ENCODE data around the gene COL23A1. TPM values are rescaled to one million over a fixed set of nuclear protein-coding genes. Genes with fewer than 3 reads are reported as not detected.

The COL23A1 gene
- total RNA-seq, 4 donors from 2014 or later, result 0.93 to 4.6 (median 2.4) TPM

GRCh38 chr5:178222292-178222691, 367.9 kb downstream of the COL23A1 start:
- Histone ChIP-seq H3K27me3 (no peaks in the 10 kb centered on the region), H3K4me3 (no peak overlapping the region), H3K4me1 (peaks cover 0 to 10% (median 0%) of the 10 kb centered on the region in 3 donors), H3K27ac (no peak overlapping the region), H3K9me3 (no peaks in the 10 kb centered on the region), H3K36me3 (peaks cover 0 to 86% of the 10 kb centered on the region in 2 donors)
- ATAC-seq, result no peak
- 100% methylated on average over 1 of the region's 15 CpGs; no CpG with 5 or more reads in 1 of the 2 donors for WGBS, 2 donors (ENCODE audit: low coverage in 1 of 2)
- no peak for TF ChIP-seq CTCF (IDR thresholded peaks at IDR 0.05)
- TF ChIP-seq POLR2AphosphoS5 (IDR thresholded peaks at IDR 0.05), result no peak
- no peak for TF ChIP-seq POLR2A (IDR thresholded peaks at IDR 0.05)
- TF ChIP-seq EP300 (IDR thresholded peaks at IDR 0.05), result no peak

DNA sequence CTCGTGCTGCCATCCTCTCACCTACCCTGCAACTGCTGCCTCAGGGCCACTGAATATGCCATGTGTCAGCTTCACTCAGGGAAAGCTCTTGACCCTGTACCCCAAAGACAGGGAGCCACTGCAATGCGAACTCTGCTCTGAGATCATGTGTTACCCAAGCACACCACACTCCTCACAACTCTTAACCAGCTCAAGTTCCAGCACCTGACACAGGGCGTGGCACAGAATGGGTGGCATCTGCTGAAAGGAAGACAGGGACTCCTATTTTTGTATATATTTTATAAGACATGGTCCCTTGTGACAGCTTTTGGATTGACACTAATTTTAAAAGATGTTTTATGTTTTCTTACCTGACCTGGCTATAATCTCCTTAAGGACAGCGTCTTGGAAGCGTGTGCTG, 368.3 kb downstream of the COL23A1 start:
- Histone ChIP-seq H3K4me1 (peaks cover 0 to 10% (median 0%) of the 10 kb centered on the region in 3 donors), H3K4me3 (no peak overlapping the region), H3K27ac (no peak overlapping the region), H3K9me3 (no peaks in the 10 kb centered on the region), H3K27me3 (no peaks in the 10 kb centered on the region), H3K36me3 (peaks cover 0 to 86% of the 10 kb centered on the region in 2 donors)
- TF ChIP-seq POLR2AphosphoS5 (IDR thresholded peaks at IDR 0.05), result no peak
- TF ChIP-seq EP300 (IDR thresholded peaks at IDR 0.05), result no peak
- TF ChIP-seq CTCF (IDR thresholded peaks at IDR 0.05), result no peak
- TF ChIP-seq POLR2A (IDR thresholded peaks at IDR 0.05), result no peak
- WGBS, 2 donors (ENCODE audit: low coverage in 1 of 2), result 100% methylated on average over 2 of the region's 5 CpGs
- ATAC-seq, result no peak

- no peak for ATAC-seq
- H3K9me3 ChIP-seq, result no peaks in the 10 kb centered on the region
- H3K4me1 ChIP-seq, result peaks cover 0 to 10% (median 0%) of the 10 kb centered on the region in 3 donors
- WGBS, 2 donors (ENCODE audit: low coverage in 1 of 2), result 33 to 51% methylated on average over 1 to 2 of the region's 3 CpGs
- H3K27me3 ChIP-seq, result no peaks in the 10 kb centered on the region
- H3K27ac ChIP-seq, result no peak overlapping the region
- no peak for TF ChIP-seq POLR2A (IDR thresholded peaks at IDR 0.05)
- no peak for TF ChIP-seq POLR2AphosphoS5 (IDR thresholded peaks at IDR 0.05)
- TF ChIP-seq CTCF (IDR thresholded peaks at IDR 0.05), result no peak
- TF ChIP-seq EP300 (IDR thresholded peaks at IDR 0.05), result no peak
- H3K36me3 ChIP-seq, result peaks cover 0 to 86% of the 10 kb centered on the region in 2 donors
- no peak overlapping the region for H3K4me3 ChIP-seq
Observed at GRCh38 chr5:178221282-178221681, 368.9 kb downstream of the COL23A1 start.

DNA sequence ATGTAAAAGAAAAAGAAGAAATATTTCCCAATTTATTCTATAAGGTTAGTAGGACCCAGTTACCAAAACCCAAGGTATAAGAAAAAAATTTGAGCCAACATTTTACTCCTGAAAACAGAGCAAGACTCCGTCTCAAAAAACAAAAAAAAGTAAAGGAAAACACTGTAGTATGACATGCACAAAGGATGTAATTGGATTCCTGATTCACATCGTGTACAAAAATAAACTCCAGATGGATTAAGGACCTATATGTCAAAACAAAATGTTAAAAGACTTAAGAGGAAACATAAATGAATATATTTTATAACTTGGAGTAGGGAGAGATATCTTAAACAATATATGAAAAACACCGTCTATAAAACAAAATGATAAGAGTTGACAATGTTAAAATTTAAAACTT, 371.4 kb downstream of the COL23A1 start:
- Histone ChIP-seq H3K4me1 (peaks cover 0 to 15% (median 2%) of the 10 kb centered on the region in 3 donors), H3K36me3 (peaks cover 0 to 89% of the 10 kb centered on the region in 2 donors), H3K4me3 (no peak overlapping the region), H3K27me3 (no peaks in the 10 kb centered on the region), H3K27ac (no peak overlapping the region), H3K9me3 (no peaks in the 10 kb centered on the region)
- no peak for ATAC-seq
- 49 to 74% methylated on average over 3 of the region's 3 CpGs for WGBS, 2 donors (ENCODE audit: low coverage in 1 of 2)
- no peak for TF ChIP-seq POLR2AphosphoS5 (IDR thresholded peaks at IDR 0.05)
- no peak for TF ChIP-seq POLR2A (IDR thresholded peaks at IDR 0.05)
- TF ChIP-seq EP300 (IDR thresholded peaks at IDR 0.05), result no peak
- TF ChIP-seq CTCF (IDR thresholded peaks at IDR 0.05), result no peak

DNA sequence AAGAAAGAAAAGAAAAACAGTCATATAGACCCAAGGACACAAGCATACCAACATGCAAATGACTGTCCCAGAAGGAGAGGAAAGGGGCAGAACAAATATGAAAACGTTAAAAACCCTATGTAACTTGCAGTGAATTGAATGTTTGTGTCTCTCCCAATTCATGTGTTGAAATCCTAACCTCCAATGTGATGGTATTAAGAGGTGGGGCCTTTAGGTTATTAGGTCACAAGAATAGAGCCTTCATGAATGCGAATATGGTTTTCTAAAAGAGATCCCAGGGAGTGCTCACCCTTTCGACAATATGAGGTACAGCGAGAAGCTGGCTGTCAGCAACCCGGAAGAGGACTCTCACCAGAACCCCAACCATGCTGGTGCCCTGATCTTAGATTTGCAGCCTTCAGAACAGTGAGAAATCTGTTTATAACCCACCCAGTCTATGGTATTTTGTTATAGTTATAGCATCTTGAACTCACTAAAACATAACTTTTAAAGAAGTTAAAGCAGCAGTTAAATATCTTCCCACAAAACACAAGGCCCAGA, 371.9 kb downstream of the COL23A1 start:
- peaks cover 0 to 93% of the 10 kb centered on the region in 2 donors for H3K36me3 ChIP-seq
- TF ChIP-seq POLR2A (IDR thresholded peaks at IDR 0.05) (no peak), POLR2AphosphoS5 (IDR thresholded peaks at IDR 0.05) (no peak), EP300 (IDR thresholded peaks at IDR 0.05) (no peak), CTCF (IDR thresholded peaks at IDR 0.05) (no peak)

More for the DNA sequence above, 371.9 kb downstream of the COL23A1 start:
- no peaks in the 10 kb centered on the region for H3K9me3 ChIP-seq
- peaks cover 0 to 9% (median 2%) of the 10 kb centered on the region in 3 donors for H3K4me1 ChIP-seq
- WGBS, 2 donors (ENCODE audit: low coverage in 1 of 2), result 82 to 90% methylated on average over 4 of the region's 5 CpGs
- H3K27ac ChIP-seq, result no peak overlapping the region
- H3K27me3 ChIP-seq, result no peaks in the 10 kb centered on the region
- no peak for ATAC-seq
- no peak overlapping the region for H3K4me3 ChIP-seq

All from gastroesophageal sphincter (tissue), 4 donors.